Measurements from ENCODE around the gene WSB1. TPM values are rescaled to one million over a fixed set of nuclear protein-coding genes. Genes with fewer than 3 reads are reported as not detected.
A peak's percentile ranks its signal among the peaks of the same experiment; 100 is the strongest.

WSB1 gene
- total and polyA plus RNA-seq, 10 donors: 54.7 to 641 (median 408) TPM

GRCh38 chr17:27318633-27319032 is 24.7 kb downstream of the WSB1 start:
- intact Hi-C loops (cut with DNase I; ENCODE audit: low total_unique reads): no loop called here
- no peak for DNase-seq
- 92 to 96% (median 95%) methylated on average over 6 of the region's 6 CpGs for WGBS, 5 donors
- peak in 1 of 3 donors; percentile 2 for TF ChIP-seq POLR2AphosphoS5 (IDR thresholded peaks at IDR 0.05)
- TF ChIP-seq POLR2A (IDR thresholded peaks at IDR 0.05): no peak
- H3K27ac ChIP-seq: peak overlapping the region in 2 of 8 donors; percentile 20 to 45
- no peaks in the 10 kb centered on the region for H3K9me3 ChIP-seq
- peaks cover under 1 to 29% (median 16%) of the 10 kb centered on the region in 6 donors for H3K4me1 ChIP-seq
- H3K27me3 ChIP-seq (replicated peaks in 1 of 7): no peaks in the 10 kb centered on the region
- H3K36me3 ChIP-seq: peaks cover 2 to 67% (median 46%) of the 10 kb centered on the region in 6 donors
- no peak overlapping the region for H3K4me3 ChIP-seq

GRCh38 chr17:27319541-27320221 is 25.8 kb downstream of the WSB1 start:
- Histone ChIP-seq H3K9me3 (no peaks in the 10 kb centered on the region), H3K36me3 (peaks cover 2 to 56% (median 36%) of the 10 kb centered on the region in 6 donors), H3K27me3 (replicated peaks in 1 of 7) (no peaks in the 10 kb centered on the region), H3K4me3 (no peak overlapping the region), H3K4me1 (peaks cover 6 to 36% (median 21%) of the 10 kb centered on the region in 6 donors), H3K27ac (peak overlapping the region in 5 of 8 donors; percentile 8 to 45 (median 20))
- no peak for TF ChIP-seq POLR2A (IDR thresholded peaks at IDR 0.05)
- TF ChIP-seq POLR2AphosphoS5 (IDR thresholded peaks at IDR 0.05): peak; percentile 60 to 68 (median 67)
- DNase-seq: no peak
- 68 to 92% (median 73%) methylated on average over 2 to 4 of the region's 4 CpGs for WGBS, 5 donors
- intact Hi-C loops (cut with DNase I; ENCODE audit: low total_unique reads): no loop called here

GRCh38 chr17:27320222-27320560 is 26.3 kb downstream of the WSB1 start:
- Histone ChIP-seq H3K4me3 (no peak overlapping the region), H3K27ac (peak overlapping the region in 4 of 8 donors; percentile 8 to 45 (median 22)), H3K36me3 (peaks cover 2 to 51% (median 31%) of the 10 kb centered on the region in 6 donors), H3K27me3 (replicated peaks in 1 of 7) (no peaks in the 10 kb centered on the region), H3K9me3 (no peaks in the 10 kb centered on the region), H3K4me1 (peaks cover 6 to 36% (median 18%) of the 10 kb centered on the region in 6 donors)
- DNase-seq: no peak
- 88 to 92% (median 90%) methylated on average over 4 of the region's 4 CpGs for WGBS, 5 donors
- no peak for TF ChIP-seq POLR2AphosphoS5 (IDR thresholded peaks at IDR 0.05)
- TF ChIP-seq POLR2A (IDR thresholded peaks at IDR 0.05): no peak
- TF ChIP-seq CTCF (IDR thresholded peaks at IDR 0.05 in 8 of 11, conservative IDR thresholded peaks at IDR 0.05 in 3 of 11): no peak
- intact Hi-C loops (cut with DNase I; ENCODE audit: low total_unique reads): no loop called here

- WGBS, 5 donors: 88 to 96% (median 93%) methylated on average over 2 of the region's 2 CpGs
- intact Hi-C loops (cut with DNase I; ENCODE audit: low total_unique reads): no loop called here
- peak overlapping the region in 1 of 8 donors; percentile 3 for H3K27ac ChIP-seq
Measured at GRCh38 chr17:27321372-27321771, 27.5 kb downstream of the WSB1 start.

More at GRCh38 chr17:27321372-27321771, 27.5 kb downstream of the WSB1 start:
- peaks cover 0 to 39% (median 19%) of the 10 kb centered on the region in 6 donors for H3K36me3 ChIP-seq
- no peaks in the 10 kb centered on the region for H3K9me3 ChIP-seq
- no peak overlapping the region for H3K4me3 ChIP-seq
- no peaks in the 10 kb centered on the region for H3K27me3 ChIP-seq (replicated peaks in 1 of 7)
- no peak for DNase-seq
- peaks cover 6 to 34% (median 16%) of the 10 kb centered on the region in 6 donors for H3K4me1 ChIP-seq
- no peak for TF ChIP-seq CTCF (IDR thresholded peaks at IDR 0.05 in 8 of 11, conservative IDR thresholded peaks at IDR 0.05 in 3 of 11)
- TF ChIP-seq POLR2A (IDR thresholded peaks at IDR 0.05): no peak
- peak in 1 of 3 donors; percentile 20 for TF ChIP-seq POLR2AphosphoS5 (IDR thresholded peaks at IDR 0.05)

Data from spleen (tissue), 11 donors.